Right atrium auricular region (tissue), 2 donors: ENCODE data around the gene FMNL3. TPM values are rescaled to one million over a fixed set of nuclear protein-coding genes. Genes with fewer than 3 reads are reported as not detected.

Source experiments
- DNase-seq: peaks from one replicate; pipeline ENCODE4 v3.0.0-alpha.2; 2019; ENCODE audit warnings: low spot score
- H3K27ac ChIP-seq, 2 donors: fragments of 200-600 bp; sonication (generic); 1 replicate in 1 of 2; 2 replicates in 1 of 2; pipeline ENCODE4 v1.5.1; 2016 to 2019
- H3K27me3 ChIP-seq, 2 donors: fragments of 200-600 bp; sonication (generic); one replicate each; pipeline versions ENCODE4 v1.5.1 to v1.6.0; 2017 to 2019
- H3K36me3 ChIP-seq: fragments of 200-600 bp; sonication (generic); one replicate; pipeline ENCODE4 v1.5.1; 2016
- H3K4me1 ChIP-seq, 2 donors: fragments of 200-600 bp; sonication (generic); one replicate each; pipeline versions ENCODE4 v1.5.1 to v1.6.0; 2017 to 2019
- H3K4me3 ChIP-seq, 2 donors: fragments of 200-600 bp; sonication (generic); 1 replicate in 1 of 2; 2 replicates in 1 of 2; pipeline ENCODE4 v1.5.1; 2017 to 2019; ENCODE audit warnings: mild to moderate bottlenecking in 1 of 2, moderate library complexity in 1 of 2
- H3K9me3 ChIP-seq, 2 donors: fragments of 200-600 bp; sonication (generic); one replicate each; pipeline ENCODE4 v1.5.1; 2019
- total RNA-seq, 2 donors: library from RNA; depleted of rRNA; stranded (reverse); fragments of >200 nt; gene quantifications; one replicate each; pipeline ENCODE4 v1.1.0, GENCODE V29; 2016
- TF ChIP-seq, protein P1 (sequence below), 2 donors: fragments of 200-600 bp; sonication (generic); IDR thresholded peaks; one replicate each; pipeline ENCODE4 v1.5.1; 2019; ENCODE audit warnings: antibody characterized with exemption in 2 of 2

The FMNL3 gene
- total RNA-seq, 2 donors from 2014 or later, result 9.0 to 19.7 TPM

DNA sequence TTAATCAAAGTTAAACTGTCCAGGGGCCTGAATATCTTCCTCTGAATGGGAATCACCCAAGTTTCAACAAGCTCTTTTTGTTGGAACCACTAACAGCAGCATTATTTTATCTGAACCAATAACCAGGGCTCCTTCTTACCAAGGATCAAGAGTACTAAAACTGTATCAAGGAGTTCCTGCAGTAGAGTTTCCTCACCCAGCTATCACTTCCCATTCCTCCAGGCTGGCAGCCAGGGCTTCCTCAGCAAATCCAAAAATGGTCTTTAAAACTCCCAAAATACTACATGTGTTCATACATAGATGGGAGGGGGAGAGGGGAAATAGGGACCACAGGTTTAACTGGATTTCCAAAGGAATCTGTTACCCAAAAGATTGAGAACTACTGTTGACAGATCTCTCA is 10.5 kb downstream of the FMNL3 start:
- TF ChIP-seq, protein P1, sequence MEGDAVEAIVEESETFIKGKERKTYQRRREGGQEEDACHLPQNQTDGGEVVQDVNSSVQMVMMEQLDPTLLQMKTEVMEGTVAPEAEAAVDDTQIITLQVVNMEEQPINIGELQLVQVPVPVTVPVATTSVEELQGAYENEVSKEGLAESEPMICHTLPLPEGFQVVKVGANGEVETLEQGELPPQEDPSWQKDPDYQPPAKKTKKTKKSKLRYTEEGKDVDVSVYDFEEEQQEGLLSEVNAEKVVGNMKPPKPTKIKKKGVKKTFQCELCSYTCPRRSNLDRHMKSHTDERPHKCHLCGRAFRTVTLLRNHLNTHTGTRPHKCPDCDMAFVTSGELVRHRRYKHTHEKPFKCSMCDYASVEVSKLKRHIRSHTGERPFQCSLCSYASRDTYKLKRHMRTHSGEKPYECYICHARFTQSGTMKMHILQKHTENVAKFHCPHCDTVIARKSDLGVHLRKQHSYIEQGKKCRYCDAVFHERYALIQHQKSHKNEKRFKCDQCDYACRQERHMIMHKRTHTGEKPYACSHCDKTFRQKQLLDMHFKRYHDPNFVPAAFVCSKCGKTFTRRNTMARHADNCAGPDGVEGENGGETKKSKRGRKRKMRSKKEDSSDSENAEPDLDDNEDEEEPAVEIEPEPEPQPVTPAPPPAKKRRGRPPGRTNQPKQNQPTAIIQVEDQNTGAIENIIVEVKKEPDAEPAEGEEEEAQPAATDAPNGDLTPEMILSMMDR (IDR thresholded peaks at IDR 0.05), result no peak
- Histone ChIP-seq H3K4me1 (peaks cover 0 to 51% of the 10 kb centered on the region in 2 donors), H3K27ac (no peak overlapping the region), H3K27me3 (no peaks in the 10 kb centered on the region), H3K4me3 (no peak overlapping the region), H3K9me3 (no peaks in the 10 kb centered on the region), H3K36me3 (no peaks in the 10 kb centered on the region)
- DNase-seq, result no peak

DNA sequence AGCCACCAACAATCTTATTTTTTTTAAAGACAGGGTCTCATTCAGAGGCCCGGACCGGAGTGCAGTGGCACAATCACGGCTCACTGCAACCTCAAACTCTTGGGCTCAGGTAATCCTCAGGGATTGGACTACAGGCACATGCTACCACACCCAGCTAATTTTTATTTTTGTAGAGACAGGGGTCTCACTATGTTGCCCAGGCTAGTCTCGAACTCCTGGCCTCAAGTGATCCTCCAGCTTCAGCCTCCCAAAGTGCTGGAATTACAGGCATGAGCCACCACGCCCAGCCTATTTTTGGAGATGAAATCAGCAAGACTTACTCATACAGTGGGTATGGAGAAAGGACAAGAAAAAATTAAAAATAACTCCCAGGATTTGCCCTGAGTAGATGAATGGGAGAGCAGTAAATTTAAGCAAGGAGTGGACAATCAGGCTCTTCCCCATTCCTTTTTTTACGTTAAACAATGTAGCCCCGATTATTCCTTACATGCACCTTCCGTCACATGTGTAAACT is 13.2 kb downstream of the FMNL3 start:
- Histone ChIP-seq H3K27ac (no peak overlapping the region), H3K9me3 (no peaks in the 10 kb centered on the region), H3K4me3 (no peak overlapping the region), H3K4me1 (peaks cover 0 to 36% of the 10 kb centered on the region in 2 donors), H3K36me3 (no peaks in the 10 kb centered on the region), H3K27me3 (no peaks in the 10 kb centered on the region)
- no peak for DNase-seq
- TF ChIP-seq, protein P1 (IDR thresholded peaks at IDR 0.05), result no peak

DNA sequence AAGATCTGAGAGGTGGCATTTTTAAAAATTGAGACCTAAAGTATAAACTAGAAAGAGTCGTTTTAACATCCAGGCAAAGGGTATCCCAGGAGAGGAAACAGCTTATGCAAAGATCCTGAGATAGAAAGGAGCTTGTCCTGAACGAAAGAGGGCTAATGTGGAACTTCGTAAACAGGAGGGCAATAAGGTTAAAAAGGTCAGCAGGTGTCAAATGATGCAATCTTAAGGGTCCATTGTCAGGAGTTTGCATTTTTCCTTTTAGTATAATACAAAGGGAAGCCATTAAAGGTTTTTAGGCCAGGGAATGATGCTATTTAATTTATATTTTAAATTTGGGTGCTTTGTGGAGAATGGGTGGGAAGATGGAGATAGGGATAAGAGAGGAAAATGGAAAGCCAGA is 14.4 kb downstream of the FMNL3 start:
- Histone ChIP-seq H3K9me3 (no peaks in the 10 kb centered on the region), H3K4me1 (peaks cover 0 to 30% of the 10 kb centered on the region in 2 donors), H3K36me3 (no peaks in the 10 kb centered on the region), H3K27me3 (no peaks in the 10 kb centered on the region), H3K27ac (no peak overlapping the region), H3K4me3 (no peak overlapping the region)
- TF ChIP-seq, protein P1 (IDR thresholded peaks at IDR 0.05), result no peak
- DNase-seq, result no peak

DNA sequence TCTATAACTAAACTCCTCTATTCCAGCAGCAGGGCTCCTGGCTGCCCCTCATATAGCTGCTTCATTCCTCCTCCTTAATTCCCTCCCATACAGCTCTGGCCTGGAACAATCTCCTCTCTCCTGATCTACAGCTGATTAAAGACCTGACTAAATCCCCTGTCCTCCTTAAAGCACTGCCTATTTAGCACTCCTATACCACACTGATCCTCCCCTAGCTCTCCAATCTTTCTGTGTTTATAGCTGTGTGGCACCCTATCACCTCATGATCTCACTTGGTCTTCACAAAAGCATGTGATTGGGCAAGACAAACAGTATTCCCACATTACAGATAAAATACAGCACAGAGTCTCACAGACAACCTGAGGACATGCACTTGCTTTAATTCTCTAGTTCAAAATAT is 17.4 kb downstream of the FMNL3 start:
- no peaks in the 10 kb centered on the region for H3K9me3 ChIP-seq
- H3K36me3 ChIP-seq, result no peaks in the 10 kb centered on the region
- DNase-seq, result no peak
- H3K4me1 ChIP-seq, result peaks cover 0 to 24% of the 10 kb centered on the region in 2 donors
- TF ChIP-seq, protein P1 (IDR thresholded peaks at IDR 0.05), result no peak
- no peaks in the 10 kb centered on the region for H3K27me3 ChIP-seq
- no peak overlapping the region for H3K27ac ChIP-seq
- no peak overlapping the region for H3K4me3 ChIP-seq

DNA sequence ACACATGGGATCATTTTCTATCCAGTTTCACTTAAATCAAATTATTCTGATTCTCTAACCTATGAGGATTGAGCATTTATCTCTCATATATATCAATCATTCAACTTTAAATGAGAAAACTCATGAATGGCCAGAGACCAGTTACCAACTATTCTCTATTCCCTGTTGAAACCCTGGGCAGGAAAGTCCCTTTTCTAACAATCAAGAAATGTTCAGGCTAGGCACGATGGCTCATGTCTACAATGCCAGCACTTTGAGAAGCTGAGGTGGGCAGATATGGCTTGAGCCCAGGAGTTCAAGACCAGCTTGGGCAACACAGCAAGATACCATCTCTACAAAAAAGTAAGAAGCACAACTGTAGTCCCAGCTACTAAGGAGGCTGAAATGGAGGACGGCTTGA is 18.0 kb downstream of the FMNL3 start:
- Histone ChIP-seq H3K4me3 (no peak overlapping the region), H3K27me3 (no peaks in the 10 kb centered on the region), H3K9me3 (no peaks in the 10 kb centered on the region), H3K36me3 (no peaks in the 10 kb centered on the region), H3K27ac (no peak overlapping the region), H3K4me1 (peaks cover 0 to 27% of the 10 kb centered on the region in 2 donors)
- no peak for DNase-seq
- TF ChIP-seq, protein P1 (IDR thresholded peaks at IDR 0.05), result no peak

DNA sequence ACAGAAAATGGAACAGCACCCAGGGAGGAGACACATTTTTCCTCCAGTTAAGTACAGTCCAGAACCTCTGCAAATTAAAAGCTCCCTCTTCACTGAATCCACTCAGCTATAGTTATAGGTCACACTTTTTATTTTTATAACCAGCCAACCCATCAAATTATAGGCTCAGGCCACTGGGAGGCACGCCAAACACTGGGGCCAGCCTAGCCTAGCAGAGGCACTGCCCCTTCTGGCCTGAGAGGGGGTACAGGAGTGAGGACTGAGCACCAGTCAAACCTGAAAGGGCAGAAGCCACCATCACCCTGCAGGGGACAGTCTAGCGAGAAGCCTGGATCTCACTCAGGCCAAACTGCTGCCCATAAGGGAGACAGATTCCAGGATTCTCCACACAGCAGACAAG is 19.3 kb downstream of the FMNL3 start:
- no peak overlapping the region for H3K4me3 ChIP-seq
- H3K9me3 ChIP-seq, result no peaks in the 10 kb centered on the region
- H3K36me3 ChIP-seq, result no peaks in the 10 kb centered on the region
- H3K27me3 ChIP-seq, result no peaks in the 10 kb centered on the region
- TF ChIP-seq, protein P1 (IDR thresholded peaks at IDR 0.05), result no peak
- no peak for DNase-seq
- H3K4me1 ChIP-seq, result peaks cover 0 to 29% of the 10 kb centered on the region in 2 donors
- no peak overlapping the region for H3K27ac ChIP-seq
